IMR-90 (cell line): Measurements from ENCODE around the gene PTPN7. TPM values are rescaled to one million over a fixed set of nuclear protein-coding genes. Genes with fewer than 3 reads are reported as not detected.

Experiments
- ATAC-seq: fragments of 200-7000 bp; cut with Tn5 transposase; 2 replicates; pipeline ENCODE4 v1.9.1; 2020; ENCODE audit warnings: low read depth, mild to moderate bottlenecking, moderate library complexity
- BruUV-seq: library from RNA; stranded (reverse); fragments of 400-500 nt; replicated peaks from 2 replicates; lab custom pipeline; 2021; lab: Mats Ljungman, UMichigan
- CTCF ChIA-PET: fragments of 300-600 bp; formaldehyde crosslinking; extraction: SDS; loops from one replicate; lab custom pipeline; 2021; ENCODE audit warnings: antibody characterized with exemption; lab: Yijun Ruan, JAX
- POLR2A ChIA-PET: fragments of 300-600 bp; sonication (Branson Sonifier 250); formaldehyde crosslinking; loops from one replicate; lab custom pipeline; 2022; ENCODE audit warnings: antibody characterized with exemption; ENCODE audit not compliant: unreplicated experiment; lab: Charles Lee
- DNase-seq: peaks from one replicate; pipeline ENCODE4 v3.0.0; 2013
- H2AFZ ChIP-seq: replicated peaks from 2 replicates; pipeline ENCODE3; 2013; ENCODE audit warnings: low read length, mild to moderate bottlenecking; ENCODE audit not compliant: poor library complexity
- H2AK5ac ChIP-seq: 2 replicates; pipeline ENCODE4 v1.6.1; 2013; ENCODE audit warnings: low read depth, low read length, inconsistent platforms
- H2AK9ac ChIP-seq: replicated peaks from 2 replicates; pipeline ENCODE3; 2013; ENCODE audit warnings: mild to moderate bottlenecking, low read depth, low read length, moderate library complexity; ENCODE audit not compliant: poor library complexity
- H2BK120ac ChIP-seq: 2 replicates; pipeline ENCODE4 v1.6.1; 2013; ENCODE audit warnings: low read depth, low read length, inconsistent platforms
- H2BK15ac ChIP-seq: 3 replicates; pipeline ENCODE4 v1.6.1; 2013; ENCODE audit warnings: low read depth, low read length, inconsistent platforms
- H2BK20ac ChIP-seq: 2 replicates; pipeline ENCODE4 v1.6.1; 2013; ENCODE audit warnings: low read depth, mild to moderate bottlenecking, inconsistent platforms, low read length, moderate library complexity
- H2BK5ac ChIP-seq: 2 replicates; pipeline ENCODE4 v1.6.1; 2013; ENCODE audit warnings: mild to moderate bottlenecking, low read depth, low read length, inconsistent platforms; ENCODE audit not compliant: poor library complexity, severe bottlenecking
- H3K14ac ChIP-seq: replicated peaks from 2 replicates; pipeline ENCODE4 v1.6.1; 2013; ENCODE audit warnings: low read depth, low read length, inconsistent platforms
- H3K18ac ChIP-seq: 2 replicates; pipeline ENCODE4 v1.6.1; 2013; ENCODE audit warnings: low read depth, low read length, control low read depth
- H3K23ac ChIP-seq: 2 replicates; pipeline ENCODE4 v1.6.1; 2013; ENCODE audit warnings: low read depth, low read length, inconsistent platforms
- H3K27ac ChIP-seq: 2 replicates; pipeline ENCODE4 v1.5.1; 2013; ENCODE audit warnings: mild to moderate bottlenecking, control low read depth, low read length; ENCODE audit not compliant: insufficient read depth
- H3K27me3 ChIP-seq: 2 replicates; pipeline ENCODE4 v1.6.1; 2013; ENCODE audit warnings: low read length; ENCODE audit not compliant: control insufficient read depth, insufficient read depth
- H3K36me3 ChIP-seq: 2 replicates; pipeline ENCODE4 v1.6.1; 2013; ENCODE audit warnings: low read length, mixed read lengths; ENCODE audit not compliant: control insufficient read depth, insufficient read depth
- H3K4ac ChIP-seq: 2 replicates; pipeline ENCODE4 v1.6.1; 2013; ENCODE audit warnings: low read depth, low read length, inconsistent platforms
- H3K4me1 ChIP-seq: 2 replicates; pipeline ENCODE4 v1.6.1; 2013; ENCODE audit warnings: low read length, mixed read lengths; ENCODE audit not compliant: control insufficient read depth, insufficient read depth
- H3K4me2 ChIP-seq: 2 replicates; pipeline ENCODE4 v1.6.1; 2013; ENCODE audit warnings: low read depth, mild to moderate bottlenecking, control low read depth, low read length, moderate library complexity
- H3K4me3 ChIP-seq: 2 replicates; pipeline ENCODE4 v1.5.1; 2013; ENCODE audit warnings: low read depth, mild to moderate bottlenecking, control low read depth, low read length, moderate library complexity; ENCODE audit not compliant: insufficient read depth
- H3K56ac ChIP-seq: 2 replicates; pipeline ENCODE4 v1.6.1; 2013; ENCODE audit warnings: low read length, inconsistent platforms; ENCODE audit not compliant: insufficient read depth; ENCODE audit errors: extremely low read depth
- H3K79me1 ChIP-seq, 2 experiments: 2 replicates each; pipeline ENCODE4 v1.6.1; 2013; ENCODE audit warnings: low read length in 2 of 2, inconsistent platforms in 1 of 2, low read depth in 1 of 2
- H3K9ac ChIP-seq: 2 replicates; pipeline ENCODE4 v1.6.1; 2013; ENCODE audit warnings: low read depth, low read length, control low read depth
- H3K9me1 ChIP-seq: 2 replicates; pipeline ENCODE4 v1.6.1; 2013; ENCODE audit warnings: low read length, inconsistent platforms; ENCODE audit not compliant: insufficient read depth
- H3K9me3 ChIP-seq: 2 replicates; pipeline ENCODE4 v1.6.1; 2013; ENCODE audit warnings: low read length; ENCODE audit not compliant: control insufficient read depth, insufficient read depth
- H4K20me1 ChIP-seq: 2 replicates; pipeline ENCODE4 v1.6.1; 2013; ENCODE audit warnings: low read length, inconsistent platforms; ENCODE audit not compliant: insufficient read depth
- H4K5ac ChIP-seq: 2 replicates; pipeline ENCODE4 v1.6.1; 2013; ENCODE audit warnings: mild to moderate bottlenecking, low read depth, low read length, control low read depth
- H4K8ac ChIP-seq, 2 experiments: 2 replicates each; pipeline ENCODE4 v1.6.1; 2013; ENCODE audit warnings: low read depth in 2 of 2, low read length in 2 of 2, control low read depth in 1 of 2, inconsistent platforms in 1 of 2
- H4K91ac ChIP-seq: 2 replicates; pipeline ENCODE4 v1.6.1; 2013; ENCODE audit warnings: low read depth, low read length, inconsistent platforms; ENCODE audit not compliant: insufficient read depth
- BHLHE40 ChIP-seq: fragments of 150-350 bp; IDR thresholded peaks from 2 replicates; pipeline ENCODE4 v1.6.1; 2016; ENCODE audit warnings: mild to moderate bottlenecking, low read depth, low read length
- CEBPB ChIP-seq: IDR thresholded peaks from 2 replicates; pipeline ENCODE4 v1.6.1; 2012; ENCODE audit warnings: low read depth, low read length, improper control_type of control experiment
- CHD1 ChIP-seq: IDR thresholded peaks from 2 replicates; pipeline ENCODE4 v1.6.1; 2012; ENCODE audit warnings: low read depth, low read length, improper control_type of control experiment
- FOS ChIP-seq: fragments of 150-350 bp; IDR thresholded peaks from 2 replicates; pipeline ENCODE4 v1.6.1; 2016; ENCODE audit warnings: low read depth, low read length
- MXI1 ChIP-seq: IDR thresholded peaks from 2 replicates; pipeline ENCODE4 v1.6.1; 2012; ENCODE audit warnings: low read depth, mild to moderate bottlenecking, low read length, moderate library complexity, borderline replicate concordance
- POLR2A ChIP-seq: IDR thresholded peaks from 2 replicates; pipeline ENCODE4 v1.6.1; 2012; ENCODE audit warnings: mild to moderate bottlenecking, low read depth, low read length
- RAD21 ChIP-seq: IDR thresholded peaks from 2 replicates; pipeline ENCODE4 v1.6.1; 2012; ENCODE audit warnings: low read length, improper control_type of control experiment
- RCOR1 ChIP-seq: IDR thresholded peaks from 2 replicates; pipeline ENCODE4 v1.6.1; 2012; ENCODE audit warnings: mild to moderate bottlenecking, low read length, improper control_type of control experiment; ENCODE audit not compliant: insufficient replicate concordance
- RFX5 ChIP-seq: IDR thresholded peaks from 2 replicates; pipeline ENCODE4 v1.8.0; 2012; ENCODE audit warnings: low read depth, mild to moderate bottlenecking, low read length, moderate library complexity
- SMC3 ChIP-seq: fragments of 150-350 bp; IDR thresholded peaks from 2 replicates; pipeline ENCODE4 v1.6.1; 2016; ENCODE audit warnings: low read depth, mild to moderate bottlenecking, antibody characterized with exemption, low read length, moderate library complexity
- USF2 ChIP-seq: fragments of 150-350 bp; IDR thresholded peaks from 2 replicates; pipeline ENCODE4 v1.6.1; 2017; ENCODE audit warnings: mild to moderate bottlenecking, antibody characterized with exemption, low read length, low read depth
- WGBS, 2 experiments: methylation state at CpG; one replicate each; pipeline versions ENCODE4 v1.1.5 to v1.1.7; 2013; ENCODE audit warnings: missing lambda C conversion rate in 2 of 2; ENCODE audit not compliant: insufficient read length in 1 of 2; ENCODE audit errors: extremely low coverage in 2 of 2; 5-methylcytosine and 5-hydroxymethylcytosine counted together
- dilution Hi-C: fragments of 300-500 bp; cut with HindIII; formaldehyde crosslinking; loops from one replicate; pipeline ENCODE4 v1.14.3; 2018; ENCODE audit warnings: low sequenced_read_pairs; ENCODE audit not compliant: unreplicated experiment
- in situ Hi-C: fragments of 300-500 bp; cut with MboI; formaldehyde crosslinking; loops from 3 replicates; pipeline ENCODE4 v1.14.3; 2019; ENCODE audit warnings: low sequenced_read_pairs, inconsistent platforms, mixed read lengths
- intact Hi-C: fragments of 100-400 bp; cut with micrococcal nuclease; formaldehyde crosslinking; loops from 2 replicates; pipeline ENCODE4 v1.10.0; 2022
- polyA plus RNA-seq, 3 experiments: library from polyadenylated mRNA; depleted of rRNA; stranded (reverse); fragments of >200 nt; gene quantifications; 2 replicates each; pipeline ENCODE4 v1.2.3, GENCODE V29; 2012; ENCODE audit warnings: low replicate concordance in 1 of 3
- total RNA-seq: library from RNA; depleted of rRNA; stranded (reverse); fragments of >200 nt; gene quantifications from 2 replicates; pipeline ENCODE4 v1.2.3, GENCODE V29; 2012
- TF ChIP-seq, protein P1 (sequence below): conservative IDR thresholded peaks from 2 replicates; pipeline ENCODE4 v1.5.1; 2012; ENCODE audit warnings: mild to moderate bottlenecking, low read depth, low read length, improper control_type of control experiment
- TF ChIP-seq, protein P2 (sequence below): fragments of 150-350 bp; IDR thresholded peaks from 2 replicates; pipeline ENCODE4 v1.6.1; 2016; ENCODE audit warnings: low read depth, mild to moderate bottlenecking, low read length, moderate library complexity, borderline replicate concordance

Gene PTPN7
- total and polyA plus RNA-seq, 2 of the 4 experiments (the other 2 are of a cell fraction) = 0.05 TPM; not detected in 1

DNA sequence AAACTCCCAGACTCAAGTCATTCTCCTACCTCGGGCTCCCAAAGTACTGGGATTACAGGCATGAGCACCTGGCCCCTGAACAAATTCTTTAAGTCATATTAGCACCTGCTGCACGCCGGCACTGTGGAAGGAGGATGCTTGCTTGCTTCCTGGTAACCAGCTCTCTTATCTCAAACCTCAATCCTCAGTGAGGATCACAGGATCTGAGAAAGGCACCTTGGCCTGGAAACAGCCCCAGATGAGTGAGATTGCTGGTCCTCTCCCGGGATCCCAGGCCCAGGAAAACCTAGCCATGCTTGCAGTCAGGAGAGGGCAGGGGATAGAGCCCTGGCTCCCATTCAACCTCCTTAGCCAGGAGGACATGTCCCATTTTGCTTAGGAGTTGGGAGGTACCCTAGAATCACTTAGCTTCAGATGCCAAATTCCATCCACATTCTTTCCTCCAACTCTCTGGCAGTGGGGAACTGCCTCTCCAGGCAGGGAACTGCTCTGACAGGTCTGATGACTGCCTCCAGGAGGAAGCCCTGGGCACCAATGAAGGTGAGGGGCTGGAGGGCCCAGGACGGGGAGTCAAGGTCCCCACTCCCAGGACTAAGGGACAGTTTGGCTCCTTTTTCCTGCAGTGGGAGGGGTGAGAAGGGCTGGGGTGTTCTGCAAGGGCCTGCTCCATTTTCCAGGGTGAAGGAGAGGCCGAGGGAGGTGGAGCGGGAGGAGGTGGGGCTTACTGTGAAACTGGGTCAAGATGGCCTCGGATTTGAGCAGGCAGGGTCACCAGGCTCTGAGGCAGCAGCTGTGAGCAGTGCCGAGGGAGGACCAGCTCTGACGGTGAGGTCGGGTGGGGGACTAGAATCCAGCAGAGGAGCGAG lies 28.2 kb downstream of the PTPN7 start:
- H2BK120ac ChIP-seq = no peak overlapping the region
- H2AK5ac ChIP-seq = no peak overlapping the region
- no peak for DNase-seq
- H4K5ac ChIP-seq = no peak overlapping the region
- no peak overlapping the region for H3K27ac ChIP-seq
- intact Hi-C loops (no loop called here), dilution Hi-C loops (no loop called here), in situ Hi-C loops (loop anchor here (25.0 kb wide), 1 partner anchor 595 kb away; the partner anchor contains the start of gene NAV1)
- peaks cover 3 to 9% of the 10 kb centered on the region in 2 experiments; a peak in 2 of 4 replicates for H3K79me1 ChIP-seq
- no peak overlapping the region for H3K4me3 ChIP-seq
- WGBS, 2 experiments = 100% methylated on average over 2 of the region's 12 CpGs; no CpG with 5 or more reads in 1 of the 2 experiments
- 0 out of 2 replicates have a peak, but pooled peaks cover 1% of the 10 kb centered on the region for H3K4me1 ChIP-seq
- no peaks in the 10 kb centered on the region for H3K27me3 ChIP-seq
- peak overlapping the region; percentile 16 for H2AK9ac ChIP-seq
- no peak overlapping the region for H3K4me2 ChIP-seq
- no peak overlapping the region for H2BK5ac ChIP-seq
- POLR2A ChIA-PET = no interaction called here
- H3K56ac ChIP-seq = no peak overlapping the region
- H3K18ac ChIP-seq = no peak overlapping the region
- H4K20me1 ChIP-seq = peaks cover 26% of the 10 kb centered on the region
- ATAC-seq = peak; percentile 12; the same call in 1 of the 2 replicates
- no peak overlapping the region for H2BK20ac ChIP-seq
- TF ChIP-seq RCOR1 (no peak), RAD21 (no peak), CHD1 (no peak), SMC3 (no peak), CEBPB (no peak), POLR2A (no peak), USF2 (no peak), RFX5 (no peak), FOS (no peak), BHLHE40 (no peak), MXI1 (no peak)
- TF ChIP-seq, protein P1, sequence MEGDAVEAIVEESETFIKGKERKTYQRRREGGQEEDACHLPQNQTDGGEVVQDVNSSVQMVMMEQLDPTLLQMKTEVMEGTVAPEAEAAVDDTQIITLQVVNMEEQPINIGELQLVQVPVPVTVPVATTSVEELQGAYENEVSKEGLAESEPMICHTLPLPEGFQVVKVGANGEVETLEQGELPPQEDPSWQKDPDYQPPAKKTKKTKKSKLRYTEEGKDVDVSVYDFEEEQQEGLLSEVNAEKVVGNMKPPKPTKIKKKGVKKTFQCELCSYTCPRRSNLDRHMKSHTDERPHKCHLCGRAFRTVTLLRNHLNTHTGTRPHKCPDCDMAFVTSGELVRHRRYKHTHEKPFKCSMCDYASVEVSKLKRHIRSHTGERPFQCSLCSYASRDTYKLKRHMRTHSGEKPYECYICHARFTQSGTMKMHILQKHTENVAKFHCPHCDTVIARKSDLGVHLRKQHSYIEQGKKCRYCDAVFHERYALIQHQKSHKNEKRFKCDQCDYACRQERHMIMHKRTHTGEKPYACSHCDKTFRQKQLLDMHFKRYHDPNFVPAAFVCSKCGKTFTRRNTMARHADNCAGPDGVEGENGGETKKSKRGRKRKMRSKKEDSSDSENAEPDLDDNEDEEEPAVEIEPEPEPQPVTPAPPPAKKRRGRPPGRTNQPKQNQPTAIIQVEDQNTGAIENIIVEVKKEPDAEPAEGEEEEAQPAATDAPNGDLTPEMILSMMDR = no peak
- TF ChIP-seq, protein P2, sequence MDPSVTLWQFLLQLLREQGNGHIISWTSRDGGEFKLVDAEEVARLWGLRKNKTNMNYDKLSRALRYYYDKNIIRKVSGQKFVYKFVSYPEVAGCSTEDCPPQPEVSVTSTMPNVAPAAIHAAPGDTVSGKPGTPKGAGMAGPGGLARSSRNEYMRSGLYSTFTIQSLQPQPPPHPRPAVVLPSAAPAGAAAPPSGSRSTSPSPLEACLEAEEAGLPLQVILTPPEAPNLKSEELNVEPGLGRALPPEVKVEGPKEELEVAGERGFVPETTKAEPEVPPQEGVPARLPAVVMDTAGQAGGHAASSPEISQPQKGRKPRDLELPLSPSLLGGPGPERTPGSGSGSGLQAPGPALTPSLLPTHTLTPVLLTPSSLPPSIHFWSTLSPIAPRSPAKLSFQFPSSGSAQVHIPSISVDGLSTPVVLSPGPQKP = no peak
- H3K9ac ChIP-seq = no peak overlapping the region
- H3K4ac ChIP-seq = no peak overlapping the region
- no peak overlapping the region for H3K14ac ChIP-seq
- H3K9me3 ChIP-seq = no peaks in the 10 kb centered on the region
- no peaks in the 10 kb centered on the region for H3K9me1 ChIP-seq
- CTCF ChIA-PET = interaction anchor here (0.6 kb wide), 1 partner anchor 505 kb away, joined by 3 read pairs; no protein-coding TSS in a partner anchor
- H3K36me3 ChIP-seq = peaks cover 32% of the 10 kb centered on the region
- H2BK15ac ChIP-seq = no peak overlapping the region
- BruUV-seq = no TSS peak
- no peak overlapping the region for H4K91ac ChIP-seq
- H3K23ac ChIP-seq = no peak overlapping the region
- H2AFZ ChIP-seq = no peak overlapping the region
- H4K8ac ChIP-seq = no peak overlapping the region
